ENCODE results near the gene SPNS2. TPM values are rescaled to one million over a fixed set of nuclear protein-coding genes. Genes with fewer than 3 reads are reported as not detected.
A peak's percentile ranks its signal among the peaks of the same experiment; 100 is the strongest.

Gene SPNS2
- total RNA-seq, 2 donors from 2014 or later = 9.1 to 23.9 TPM

DNA sequence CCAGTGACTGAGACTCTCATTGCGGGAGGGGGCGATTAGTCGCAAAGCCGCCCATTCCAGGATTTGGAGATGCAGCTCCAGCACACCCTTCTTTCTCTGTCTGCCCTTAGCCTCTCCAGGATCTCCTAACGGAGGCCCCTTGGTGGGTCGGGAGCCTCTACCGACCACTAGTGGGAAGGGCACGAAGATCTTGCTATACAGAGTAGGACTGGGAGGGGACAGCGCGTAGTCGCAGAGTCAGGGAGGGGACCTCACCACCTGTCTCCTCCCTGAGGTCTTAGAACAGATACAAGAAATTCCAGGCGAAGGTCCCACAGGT lies 85.1 kb downstream of the SPNS2 start:
- H3K9me3 ChIP-seq = no peaks in the 10 kb centered on the region
- no peak for ATAC-seq (ENCODE audit: insufficient number of reproducible peaks, low FRiP score, low read depth)
- TF ChIP-seq, protein P1, sequence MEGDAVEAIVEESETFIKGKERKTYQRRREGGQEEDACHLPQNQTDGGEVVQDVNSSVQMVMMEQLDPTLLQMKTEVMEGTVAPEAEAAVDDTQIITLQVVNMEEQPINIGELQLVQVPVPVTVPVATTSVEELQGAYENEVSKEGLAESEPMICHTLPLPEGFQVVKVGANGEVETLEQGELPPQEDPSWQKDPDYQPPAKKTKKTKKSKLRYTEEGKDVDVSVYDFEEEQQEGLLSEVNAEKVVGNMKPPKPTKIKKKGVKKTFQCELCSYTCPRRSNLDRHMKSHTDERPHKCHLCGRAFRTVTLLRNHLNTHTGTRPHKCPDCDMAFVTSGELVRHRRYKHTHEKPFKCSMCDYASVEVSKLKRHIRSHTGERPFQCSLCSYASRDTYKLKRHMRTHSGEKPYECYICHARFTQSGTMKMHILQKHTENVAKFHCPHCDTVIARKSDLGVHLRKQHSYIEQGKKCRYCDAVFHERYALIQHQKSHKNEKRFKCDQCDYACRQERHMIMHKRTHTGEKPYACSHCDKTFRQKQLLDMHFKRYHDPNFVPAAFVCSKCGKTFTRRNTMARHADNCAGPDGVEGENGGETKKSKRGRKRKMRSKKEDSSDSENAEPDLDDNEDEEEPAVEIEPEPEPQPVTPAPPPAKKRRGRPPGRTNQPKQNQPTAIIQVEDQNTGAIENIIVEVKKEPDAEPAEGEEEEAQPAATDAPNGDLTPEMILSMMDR (IDR thresholded peaks at IDR 0.05) = peak; percentile 18
- no peak for DNase-seq (ENCODE audit: low spot score)
- H3K36me3 ChIP-seq = no peaks in the 10 kb centered on the region
- H3K4me1 ChIP-seq (ENCODE audit: control insufficient read depth in 1 of 2, low read depth in 2 of 2) = peaks cover 5 to 13% of the 10 kb centered on the region in 2 donors
- H3K27ac ChIP-seq = no peak overlapping the region
- H3K27me3 ChIP-seq (replicated peaks; ENCODE audit: insufficient read depth) = no peaks in the 10 kb centered on the region
- peak overlapping the region; percentile 68 for H3K4me3 ChIP-seq

DNA sequence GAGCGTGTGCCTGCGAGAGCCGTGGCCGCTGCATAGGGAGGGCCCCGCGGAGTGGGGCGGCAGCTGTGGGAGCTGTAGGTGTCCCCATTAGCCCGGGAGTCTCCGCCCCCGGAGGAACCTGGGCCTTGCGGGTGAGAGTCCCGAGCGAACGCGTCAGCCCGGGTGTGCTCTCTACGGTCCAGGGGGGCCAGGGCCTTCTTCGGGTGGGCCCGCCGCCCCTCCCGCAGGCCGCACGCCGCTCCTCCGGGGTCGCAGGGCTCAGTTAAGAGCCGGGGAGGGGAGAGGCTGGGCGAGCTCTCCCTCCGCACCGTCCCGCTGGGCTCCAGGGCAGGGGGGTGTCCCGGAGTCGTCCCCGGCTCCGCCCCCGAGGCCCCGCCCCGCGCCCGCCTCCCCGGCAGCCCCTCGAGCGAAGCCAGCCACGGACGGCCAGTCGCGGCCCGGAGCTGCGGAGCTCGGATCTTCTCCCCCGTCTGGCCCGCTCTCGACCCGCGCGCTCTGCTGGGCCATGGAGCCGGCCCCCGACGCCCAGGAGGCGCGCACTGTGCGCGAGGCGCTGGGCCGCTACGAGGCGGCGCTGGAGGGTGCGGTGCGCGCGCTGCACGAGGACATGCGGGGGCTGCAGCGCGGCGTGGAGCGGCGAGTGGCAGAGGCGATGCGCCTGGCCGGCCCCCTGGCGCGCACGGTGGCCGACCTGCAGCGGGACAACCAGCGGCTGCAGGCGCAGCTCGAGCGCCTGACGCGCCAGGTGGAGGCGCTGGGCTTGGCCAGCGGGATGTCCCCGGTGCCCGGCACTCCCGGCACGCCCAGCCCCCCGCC lies 85.6 kb downstream of the SPNS2 start, which contains the start of gene SMTNL2:
Gene SMTNL2, plus strand, starts transcription at position 429 of the 816 bp plus-strand sequence. Its CDS starts 77 bp downstream, at position 506.
- ATAC-seq (ENCODE audit: insufficient number of reproducible peaks, low FRiP score, low read depth) (no peak), DNase-seq (ENCODE audit: low spot score) (no peak)
- Histone ChIP-seq H3K27ac (no peak within 1 kb of the TSS), H3K9me3 (no peaks in the 10 kb centered on the region), H3K4me3 (peak within 1 kb of the TSS; percentile 68), H3K27me3 (replicated peaks; ENCODE audit: insufficient read depth) (no peaks in the 10 kb centered on the region), H3K36me3 (no peaks in the 10 kb centered on the region), H3K4me1 (ENCODE audit: control insufficient read depth in 1 of 2, low read depth in 2 of 2) (peaks cover 5 to 13% of the 10 kb centered on the region in 2 donors)
- TF ChIP-seq, protein P1 (IDR thresholded peaks at IDR 0.05) = no peak

DNA sequence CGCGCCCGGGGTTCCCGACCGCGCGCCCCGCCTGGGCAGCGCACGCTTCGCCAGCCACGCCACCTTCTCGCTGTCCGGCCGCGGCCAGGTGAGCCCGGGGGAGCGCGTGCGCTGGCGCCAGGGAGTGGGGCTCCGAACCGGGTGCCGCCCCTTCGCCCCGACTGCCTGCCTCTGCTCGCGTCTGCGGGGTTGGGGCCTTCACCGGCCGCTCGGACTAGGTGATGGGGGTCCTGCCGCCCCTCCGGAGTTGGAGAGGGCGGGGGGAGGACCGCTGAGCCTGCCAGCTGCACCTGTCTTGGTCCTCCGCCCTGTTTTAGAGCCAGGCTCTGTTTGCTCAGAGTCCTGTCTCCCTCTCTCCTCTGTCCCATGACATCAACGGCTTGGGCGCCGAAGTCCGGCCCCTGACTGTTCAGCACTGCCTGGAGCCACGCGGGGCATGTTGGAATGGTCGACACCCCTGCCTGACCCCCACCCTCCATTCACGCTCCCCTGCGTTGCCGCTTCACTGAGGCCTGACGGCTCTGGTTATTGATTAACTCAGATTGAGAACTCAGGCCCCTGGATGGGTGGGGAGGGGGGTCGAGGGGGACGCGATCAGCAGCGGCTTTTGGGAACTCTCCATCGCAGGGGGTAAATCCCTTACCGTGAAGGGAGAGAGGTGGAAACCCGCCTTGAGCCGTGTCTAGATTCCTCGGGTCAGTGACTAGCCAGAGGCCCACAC lies 86.4 kb downstream of the SPNS2 start:
- TF ChIP-seq, protein P1 (IDR thresholded peaks at IDR 0.05) = no peak
- no peak for DNase-seq (ENCODE audit: low spot score)
- ATAC-seq (ENCODE audit: insufficient number of reproducible peaks, low FRiP score, low read depth) = no peak
- peaks cover 5 to 13% of the 10 kb centered on the region in 2 donors for H3K4me1 ChIP-seq (ENCODE audit: control insufficient read depth in 1 of 2, low read depth in 2 of 2)
- H3K36me3 ChIP-seq = no peaks in the 10 kb centered on the region
- no peak overlapping the region for H3K4me3 ChIP-seq
- no peaks in the 10 kb centered on the region for H3K9me3 ChIP-seq
- no peak overlapping the region for H3K27ac ChIP-seq
- H3K27me3 ChIP-seq (replicated peaks; ENCODE audit: insufficient read depth) = no peaks in the 10 kb centered on the region

DNA sequence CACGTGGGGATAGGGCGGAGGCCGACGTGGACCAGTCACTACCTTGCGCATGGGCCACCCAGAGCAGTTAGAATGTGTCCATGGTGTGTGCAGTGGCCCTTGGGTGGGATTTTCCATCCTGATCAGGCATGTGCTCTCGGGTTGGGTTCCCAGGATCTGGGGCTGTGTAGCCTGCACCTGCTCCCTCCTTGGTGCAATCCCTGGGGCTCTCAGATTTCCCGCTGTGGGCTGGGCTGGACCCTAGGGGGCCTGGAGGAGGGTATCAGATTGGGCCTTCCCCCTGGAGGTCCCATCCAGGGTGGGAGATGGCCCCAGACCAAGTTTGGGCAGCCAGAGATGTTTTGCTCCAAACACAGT lies 86.9 kb downstream of the SPNS2 start:
- DNase-seq (ENCODE audit: low spot score) = no peak
- Histone ChIP-seq H3K27me3 (replicated peaks; ENCODE audit: insufficient read depth) (no peaks in the 10 kb centered on the region), H3K36me3 (no peaks in the 10 kb centered on the region), H3K9me3 (no peaks in the 10 kb centered on the region), H3K4me3 (no peak overlapping the region), H3K4me1 (ENCODE audit: control insufficient read depth in 1 of 2, low read depth in 2 of 2) (peaks cover 5 to 13% of the 10 kb centered on the region in 2 donors), H3K27ac (no peak overlapping the region)
- ATAC-seq (ENCODE audit: insufficient number of reproducible peaks, low FRiP score, low read depth) = no peak
- TF ChIP-seq, protein P1 (IDR thresholded peaks at IDR 0.05) = no peak

DNA sequence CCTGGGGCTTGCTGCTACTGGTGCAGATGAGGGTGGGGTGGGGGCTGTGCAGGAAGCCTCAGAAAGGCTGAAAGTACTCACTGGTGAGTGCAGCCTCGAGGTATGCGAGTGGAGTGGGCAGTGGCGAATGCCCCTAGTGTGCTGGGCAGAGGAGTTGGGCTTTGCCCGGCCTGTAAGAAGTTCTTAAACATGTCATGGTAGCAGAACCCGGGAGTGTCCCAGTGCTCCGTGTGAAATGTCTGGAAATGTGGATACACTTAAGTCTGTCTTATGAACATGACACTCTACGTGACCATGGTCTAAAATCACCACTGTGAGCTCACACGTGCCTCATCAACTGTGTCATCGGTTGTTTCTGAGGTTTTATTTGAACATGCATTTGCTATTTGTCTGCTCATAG lies 87.4 kb downstream of the SPNS2 start:
- Histone ChIP-seq H3K27me3 (replicated peaks; ENCODE audit: insufficient read depth) (no peaks in the 10 kb centered on the region), H3K27ac (no peak overlapping the region), H3K4me3 (no peak overlapping the region), H3K36me3 (no peaks in the 10 kb centered on the region), H3K9me3 (no peaks in the 10 kb centered on the region), H3K4me1 (ENCODE audit: control insufficient read depth in 1 of 2, low read depth in 2 of 2) (peaks cover 5 to 13% of the 10 kb centered on the region in 2 donors)
- ATAC-seq (ENCODE audit: insufficient number of reproducible peaks, low FRiP score, low read depth) = no peak
- no peak for DNase-seq (ENCODE audit: low spot score)
- TF ChIP-seq, protein P1 (IDR thresholded peaks at IDR 0.05) = no peak

All from thoracic aorta (tissue), 2 donors.